Measurements from ENCODE around the gene SMG6.

- no peak for TF ChIP-seq CTCF (IDR thresholded peaks at IDR 0.05)
- TF ChIP-seq POLR2A (IDR thresholded peaks at IDR 0.05) = no peak
Measured at GRCh38 chr17:2191227-2191626, 112.4 kb downstream of the SMG6 start.

All from heart left ventricle (tissue), 13 donors.